ENCODE data around the gene UBAC2. TPM values are rescaled to one million over a fixed set of nuclear protein-coding genes. Genes with fewer than 3 reads are reported as not detected.

Gene UBAC2
- total RNA-seq, 1 donor from 2014 or later, result 64.3 TPM

- DNase-seq (ENCODE audit: low spot score in 2 of 2, unreplicated experiment in 2 of 2), result no peak
- Mint-ChIP-seq H3K4me1 (no peaks in the 10 kb centered on the region), H3K27me3 (ENCODE audit: low read depth) (no peaks in the 10 kb centered on the region), H3K36me3 (peaks cover 32% of the 10 kb centered on the region), H3K4me3 (no peak overlapping the region), H3K9me3 (no peaks in the 10 kb centered on the region), H3K27ac (no peak overlapping the region)
- no peak for TF ChIP-seq CTCF (IDR thresholded peaks at IDR 0.05; ENCODE audit: unreplicated experiment)
Observed at GRCh38 chr13:99347335-99347878, 146.8 kb downstream of the UBAC2 start.

DNA sequence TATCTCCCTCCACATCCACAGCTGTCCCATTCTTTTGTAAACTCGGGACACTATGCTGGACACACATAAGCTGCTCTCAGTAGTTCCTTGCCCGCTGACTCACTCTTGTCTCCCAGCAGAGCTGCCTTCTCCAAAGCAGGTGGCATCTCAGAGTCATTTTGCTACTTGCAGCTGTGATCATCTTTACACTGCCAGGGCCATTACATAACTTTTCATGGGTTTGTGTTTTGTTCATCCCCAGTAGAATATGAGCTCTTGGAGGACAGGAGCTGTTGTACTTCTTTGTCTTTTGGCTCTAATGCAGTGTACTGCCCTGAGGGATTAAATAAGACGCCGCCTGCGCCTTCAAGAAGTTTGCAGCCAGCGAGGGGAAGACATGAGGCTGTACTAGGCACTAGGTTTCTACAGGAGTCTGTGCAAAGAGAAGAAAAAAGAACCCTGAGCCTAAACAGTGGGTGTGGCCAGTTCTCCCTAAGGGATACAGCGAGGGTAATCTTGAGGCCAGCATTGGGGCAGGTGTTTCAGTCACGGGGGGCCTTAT lies 147.3 kb downstream of the UBAC2 start:
- H3K9me3 Mint-ChIP-seq, result no peaks in the 10 kb centered on the region
- no peaks in the 10 kb centered on the region for H3K4me1 Mint-ChIP-seq
- no peak for TF ChIP-seq CTCF (IDR thresholded peaks at IDR 0.05; ENCODE audit: unreplicated experiment)
- H3K27ac Mint-ChIP-seq, result no peak overlapping the region
- H3K27me3 Mint-ChIP-seq (ENCODE audit: low read depth), result no peaks in the 10 kb centered on the region
- H3K4me3 Mint-ChIP-seq, result no peak overlapping the region
- peaks cover 34% of the 10 kb centered on the region for H3K36me3 Mint-ChIP-seq
- DNase-seq (ENCODE audit: low spot score in 2 of 2, unreplicated experiment in 2 of 2), result no peak

GRCh38 chr13:99350191-99350590 lies 149.5 kb downstream of the UBAC2 start:
- Mint-ChIP-seq H3K27me3 (ENCODE audit: low read depth) (no peaks in the 10 kb centered on the region), H3K27ac (no peak overlapping the region), H3K9me3 (no peaks in the 10 kb centered on the region), H3K4me3 (no peak overlapping the region), H3K4me1 (peaks cover 8% of the 10 kb centered on the region), H3K36me3 (peaks cover 35% of the 10 kb centered on the region)
- DNase-seq (ENCODE audit: low spot score in 2 of 2, unreplicated experiment in 2 of 2), result no peak
- no peak for TF ChIP-seq CTCF (IDR thresholded peaks at IDR 0.05; ENCODE audit: unreplicated experiment)

DNA sequence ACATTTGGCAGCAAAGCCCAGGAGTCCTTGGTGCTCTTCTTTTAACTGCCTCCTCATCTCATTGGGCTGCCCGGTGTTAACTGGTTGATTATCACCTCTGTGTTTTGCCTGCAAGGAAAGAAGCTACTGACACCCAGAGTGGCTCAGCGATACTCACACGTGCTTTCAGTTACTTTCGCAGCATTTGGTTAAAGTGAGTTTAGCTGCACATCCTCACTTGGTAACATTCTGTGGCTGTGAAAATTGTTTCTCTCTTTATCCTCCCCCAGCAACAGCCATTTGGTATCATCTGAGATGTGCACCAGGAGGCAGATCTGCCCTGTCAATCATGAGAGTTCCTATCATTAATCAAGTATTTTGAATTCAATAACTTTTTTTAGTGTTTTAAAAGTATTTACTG lies 151.1 kb downstream of the UBAC2 start:
- peaks cover 33% of the 10 kb centered on the region for H3K36me3 Mint-ChIP-seq
- no peaks in the 10 kb centered on the region for H3K9me3 Mint-ChIP-seq
- peaks cover 18% of the 10 kb centered on the region for H3K4me1 Mint-ChIP-seq
- DNase-seq (ENCODE audit: low spot score in 2 of 2, unreplicated experiment in 2 of 2), result no peak
- no peak for TF ChIP-seq CTCF (IDR thresholded peaks at IDR 0.05; ENCODE audit: unreplicated experiment)
- no peaks in the 10 kb centered on the region for H3K27me3 Mint-ChIP-seq (ENCODE audit: low read depth)
- H3K27ac Mint-ChIP-seq, result no peak overlapping the region
- H3K4me3 Mint-ChIP-seq, result no peak overlapping the region

- Mint-ChIP-seq H3K27me3 (ENCODE audit: low read depth) (no peaks in the 10 kb centered on the region), H3K4me3 (no peak overlapping the region), H3K36me3 (peaks cover 30% of the 10 kb centered on the region), H3K4me1 (peaks cover 21% of the 10 kb centered on the region), H3K27ac (no peak overlapping the region), H3K9me3 (no peaks in the 10 kb centered on the region)
- TF ChIP-seq CTCF (IDR thresholded peaks at IDR 0.05; ENCODE audit: unreplicated experiment), result no peak
- no peak for DNase-seq (ENCODE audit: low spot score in 2 of 2, unreplicated experiment in 2 of 2)
Observed at GRCh38 chr13:99352351-99353245, 151.9 kb downstream of the UBAC2 start.
